Measurements from ENCODE around the gene FKBP3.
"Not testable (repeated sequence)": the region's sequence is repeated elsewhere in the genome, so short reads cannot be mapped to it uniquely, and the experiment has no call there.

The FKBP3 gene

GRCh38 chr14:45134051-45134958, at the start of gene FKBP3:
Gene FKBP3, minus strand, starts transcription at chr14:45134481. Its CDS starts 25 bp downstream, at chr14:45134456.
- DNase-seq (ENCODE audit: low read depth in 2 of 3, low spot score in 2 of 3): peak; percentile 82 to 87 (median 86)

DNA sequence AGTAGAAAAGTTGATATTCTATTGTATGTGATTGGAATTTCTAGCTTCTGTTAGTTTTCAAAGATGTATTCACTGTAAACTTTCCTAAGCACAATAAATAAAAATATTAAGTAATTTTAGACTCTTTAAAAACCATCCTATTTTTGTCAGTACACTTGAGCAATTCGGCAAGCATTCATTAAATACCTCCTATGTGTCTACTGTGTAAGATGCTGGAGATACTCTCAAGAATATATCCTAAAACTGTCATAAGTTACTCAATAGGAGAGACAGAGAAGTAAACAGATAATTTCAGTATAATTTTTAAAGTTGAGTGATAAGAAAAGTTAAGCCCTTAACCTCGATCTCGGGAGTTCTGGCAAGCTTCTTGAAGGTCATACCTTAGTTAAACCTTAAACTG, 47.5 kb upstream of the FKBP3 start:
- no peak for DNase-seq (ENCODE audit: low read depth in 2 of 3, low spot score in 2 of 3)

DNA sequence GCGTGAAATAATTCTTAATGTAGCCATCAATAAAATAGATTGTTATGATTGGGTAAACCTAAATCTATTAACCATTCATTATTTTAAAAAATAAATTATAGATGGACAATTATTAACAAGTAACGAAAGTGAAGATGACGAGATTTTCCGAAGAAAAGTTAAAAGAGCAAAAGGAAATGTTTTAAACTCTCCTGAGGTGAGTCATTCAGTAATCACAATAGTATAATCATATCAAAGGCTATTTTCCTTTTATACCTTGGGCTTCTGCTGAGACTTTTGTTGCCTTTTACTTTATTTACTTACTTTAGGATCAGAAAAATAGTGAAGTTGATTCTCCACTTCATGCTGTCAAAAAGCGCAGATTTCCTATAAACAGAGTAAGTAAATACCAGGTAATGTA, 47.0 kb upstream of the FKBP3 start:
- DNase-seq (ENCODE audit: low read depth in 2 of 3, low spot score in 2 of 3): no peak

DNA sequence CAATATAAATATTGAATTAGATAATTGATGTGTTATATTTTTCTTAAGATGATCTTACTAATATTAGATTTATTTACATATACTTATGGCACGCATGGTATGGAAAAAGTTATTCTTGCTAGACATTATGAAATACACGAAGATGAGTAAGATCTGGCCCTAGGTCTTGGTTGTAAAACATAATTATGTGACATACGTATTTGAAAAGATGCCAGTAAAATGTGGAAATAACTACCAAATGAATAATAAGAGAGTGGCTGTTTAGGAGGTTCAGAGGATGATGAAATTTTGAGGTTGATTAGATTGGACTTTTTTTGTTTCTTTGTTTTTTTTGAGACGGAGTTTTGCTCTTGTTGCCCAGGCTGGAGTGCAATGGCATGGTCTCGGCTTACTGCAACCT, 42.8 kb upstream of the FKBP3 start:
- no peak for DNase-seq (ENCODE audit: low read depth in 2 of 3, low spot score in 2 of 3)

GRCh38 chr14:45169906-45170305, 35.6 kb upstream of the FKBP3 start:
- no peak for DNase-seq (ENCODE audit: low read depth in 2 of 3, low spot score in 2 of 3)

DNA sequence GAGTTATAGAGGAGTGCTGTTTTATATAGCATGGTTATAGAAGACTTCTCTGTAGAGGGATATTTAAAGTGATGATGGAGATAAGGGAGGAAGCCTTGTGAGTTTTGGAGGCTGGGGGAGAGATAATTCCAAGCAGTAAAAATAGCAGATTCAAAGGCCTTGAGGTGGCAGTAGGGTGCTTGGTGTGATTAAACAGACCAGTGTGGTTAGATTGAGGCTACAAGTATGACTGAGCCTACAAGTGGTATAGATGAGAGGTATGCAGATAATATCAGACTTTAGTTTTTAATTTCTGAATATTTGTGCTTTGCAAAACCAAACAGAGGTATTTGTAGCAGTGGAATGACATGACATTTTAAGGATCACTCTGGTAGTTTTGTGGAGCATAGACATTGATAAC, 21.8 kb upstream of the FKBP3 start:
- DNase-seq (ENCODE audit: low read depth in 2 of 3, low spot score in 2 of 3): no peak

- DNase-seq (ENCODE audit: low read depth in 2 of 3, low spot score in 2 of 3): no peak
Measured at GRCh38 chr14:45150386-45150890, 16.2 kb upstream of the FKBP3 start.

DNA sequence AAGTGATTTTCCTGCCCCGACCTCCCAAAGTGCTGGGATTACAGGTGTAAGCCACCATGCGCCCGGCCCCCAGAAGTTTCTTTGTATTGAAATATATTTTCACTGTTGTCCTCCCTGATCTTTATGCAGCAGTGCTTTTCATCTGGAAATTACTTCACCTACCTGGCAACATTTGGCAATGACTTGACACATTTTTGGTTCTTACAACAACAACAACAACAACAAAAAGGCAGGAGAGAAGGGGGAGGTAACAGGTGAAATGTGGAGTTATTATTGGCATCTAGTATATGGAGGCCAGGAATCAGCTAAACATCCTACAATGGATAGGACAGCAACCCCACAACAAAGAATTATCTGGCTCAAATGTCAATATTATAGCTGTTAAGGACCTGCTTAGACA, 15.3 kb upstream of the FKBP3 start:
- no peak for DNase-seq (ENCODE audit: low read depth in 2 of 3, low spot score in 2 of 3)

GRCh38 chr14:45145214-45145613, 10.9 kb upstream of the FKBP3 start:
- no peak for DNase-seq (ENCODE audit: low read depth in 2 of 3, low spot score in 2 of 3)

- no peak for DNase-seq (ENCODE audit: low read depth in 2 of 3, low spot score in 2 of 3)
Measured at GRCh38 chr14:45144658-45145057, 10.4 kb upstream of the FKBP3 start.

- DNase-seq (ENCODE audit: low read depth in 2 of 3, low spot score in 2 of 3): not testable (repeated sequence)
Measured at GRCh38 chr14:45142083-45142482, 7.8 kb upstream of the FKBP3 start.

- DNase-seq (ENCODE audit: low read depth in 2 of 3, low spot score in 2 of 3): no peak
Measured at GRCh38 chr14:45140661-45141187, 6.4 kb upstream of the FKBP3 start.

DNA sequence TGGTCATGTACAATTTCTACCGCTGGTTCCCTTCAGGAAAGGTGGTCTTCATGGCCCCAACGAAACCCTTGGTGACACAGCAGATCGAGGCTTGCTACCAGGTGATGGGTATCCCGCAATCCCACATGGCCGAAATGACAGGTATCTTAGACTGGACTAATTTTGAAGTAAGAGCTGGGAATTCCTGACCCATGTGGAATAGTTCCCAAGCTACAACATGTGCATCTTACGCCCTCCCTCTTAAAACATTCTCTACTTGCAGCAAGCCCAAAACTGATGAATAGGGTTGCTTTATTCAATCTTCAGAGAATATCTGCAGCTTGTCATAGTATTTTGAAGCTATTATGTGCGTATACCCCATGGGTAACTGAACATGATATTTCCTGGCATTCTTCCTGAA, 2.1 kb upstream of the FKBP3 start:
- no peak for DNase-seq (ENCODE audit: low read depth in 2 of 3, low spot score in 2 of 3)

DNA sequence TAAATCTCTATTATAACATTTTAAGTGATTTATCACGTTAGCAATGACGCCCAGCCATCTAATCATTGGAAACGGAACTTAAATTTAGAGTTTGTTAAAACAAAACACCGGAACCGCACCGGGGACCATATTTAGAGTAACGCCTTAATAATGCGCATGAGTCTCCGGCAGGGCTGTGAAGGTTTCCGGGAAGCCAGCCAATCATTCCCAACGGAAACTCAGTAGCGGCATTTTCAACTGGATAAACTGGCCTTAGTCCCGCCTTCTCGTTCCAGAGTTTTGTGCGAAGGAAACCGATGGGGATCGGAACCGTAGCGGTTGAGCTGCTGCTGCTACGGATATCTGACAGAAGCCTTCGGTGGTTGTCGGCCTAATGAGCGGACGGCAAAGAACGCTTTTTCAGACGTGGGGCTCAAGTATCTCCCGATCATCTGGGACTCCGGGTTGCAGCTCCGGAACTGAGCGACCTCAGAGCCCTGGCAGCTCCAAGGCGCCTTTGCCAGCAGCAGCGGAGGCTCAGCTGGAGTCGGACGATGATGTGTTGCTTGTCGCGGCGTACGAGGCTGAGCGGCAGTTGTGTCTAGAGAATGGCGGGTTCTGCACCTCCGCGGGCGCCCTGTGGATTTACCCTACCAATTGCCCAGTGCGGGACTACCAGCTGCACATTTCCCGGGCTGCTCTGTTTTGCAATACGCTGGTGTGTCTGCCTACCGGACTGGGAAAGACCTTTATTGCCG, 1.5 kb upstream of the FKBP3 start, which contains the start of gene FANCM:
FANCM (plus strand) TSS at position 272 of the 737 bp plus-strand sequence; CDS start at position 374, 102 bp downstream.
- peak; percentile 31 to 72 (median 62) for DNase-seq (ENCODE audit: low read depth in 2 of 3, low spot score in 2 of 3)

- no peak for DNase-seq (ENCODE audit: low read depth in 2 of 3, low spot score in 2 of 3)
Measured at GRCh38 chr14:45135156-45135555, 875 bp upstream of the FKBP3 start.

GRCh38 chr14:45133683-45134050, 614 bp downstream of the FKBP3 start:
- DNase-seq (ENCODE audit: low read depth in 2 of 3, low spot score in 2 of 3): no peak

- DNase-seq (ENCODE audit: low read depth in 2 of 3, low spot score in 2 of 3): no peak
Measured at GRCh38 chr14:45128963-45129629, 5.2 kb downstream of the FKBP3 start.

DNA sequence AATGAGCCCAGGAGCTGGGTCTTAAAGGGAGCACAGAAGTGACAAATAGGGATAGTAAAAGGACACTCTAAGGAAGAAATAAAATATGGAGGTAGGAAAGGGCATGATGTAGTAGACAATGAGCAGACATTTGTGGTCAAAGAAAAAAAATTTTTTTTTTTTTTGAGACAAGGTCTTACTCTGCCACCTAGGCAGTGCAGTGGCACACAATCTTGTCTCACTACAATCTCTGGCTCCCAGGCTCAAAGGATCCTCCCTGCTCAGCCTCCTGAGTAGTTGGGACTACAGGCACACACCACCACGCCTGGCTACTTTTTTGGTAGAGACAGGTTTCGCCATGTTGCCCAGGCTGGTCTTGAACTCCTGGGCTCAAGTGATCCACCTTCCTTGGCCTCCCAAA, 8.5 kb downstream of the FKBP3 start:
- DNase-seq (ENCODE audit: low read depth in 2 of 3, low spot score in 2 of 3): no peak

DNA sequence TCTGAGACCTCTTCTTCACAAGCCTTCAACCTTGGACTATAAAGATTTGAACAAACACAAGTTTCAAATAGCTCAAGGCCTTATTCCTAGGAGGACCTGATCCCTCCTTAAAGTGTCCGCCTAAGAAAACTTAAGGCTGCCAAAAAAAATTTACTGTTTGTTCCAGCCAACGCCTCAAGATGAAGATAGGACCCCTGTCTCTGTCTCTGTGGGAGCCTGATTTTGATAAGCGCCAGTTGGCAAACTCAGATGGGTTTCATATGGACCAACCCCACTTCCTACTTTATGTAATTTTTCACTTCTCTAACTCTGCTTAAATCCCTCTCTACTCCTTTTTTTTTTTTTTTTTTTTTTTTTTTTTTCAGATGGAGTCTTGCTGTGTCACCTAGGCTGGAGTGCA, 11.0 kb downstream of the FKBP3 start:
- no peak for DNase-seq (ENCODE audit: low read depth in 2 of 3, low spot score in 2 of 3)

- no peak for DNase-seq (ENCODE audit: low read depth in 2 of 3, low spot score in 2 of 3)
Measured at GRCh38 chr14:45120096-45120495, 14.2 kb downstream of the FKBP3 start.

GRCh38 chr14:45118594-45118993, 15.7 kb downstream of the FKBP3 start:
- no peak for DNase-seq (ENCODE audit: low read depth in 2 of 3, low spot score in 2 of 3)
